Activated T-helper 1 cell treated with anti-CD3 and anti-CD28 coated beads, Interleukin-12 subunit alpha, Interleukin-12 subunit beta, Interleukin-2, Interleukin-4 antibody, amounts not matched to agents 30 ng/mL and 10 ng/mL and 1 ng/mL, durations not matched to agents 14 hours and 24 hours and 36 hours (primary cell): ENCODE measurements around the gene CMPK2. TPM values are rescaled to one million over a fixed set of nuclear protein-coding genes. Genes with fewer than 3 reads are reported as not detected.
"Not testable (repeated sequence)": the region's sequence is repeated elsewhere in the genome, so short reads cannot be mapped to it uniquely, and the experiment has no call there.

ENCODE experiments used
- DNase-seq: peaks from one replicate; pipeline ENCODE4 v3.0.0; 2021; ENCODE audit warnings: low spot score
- H3K27ac Mint-ChIP-seq: one replicate; pipeline ENCODE4 v1.8.0; 2021; ENCODE audit warnings: mild to moderate bottlenecking, mixed read lengths
- H3K27me3 Mint-ChIP-seq: one replicate; pipeline ENCODE4 v1.8.0; 2022; ENCODE audit warnings: mild to moderate bottlenecking, moderate library complexity, mixed read lengths; ENCODE audit not compliant: insufficient read depth
- H3K36me3 Mint-ChIP-seq: one replicate; pipeline ENCODE4 v1.8.0; 2021; ENCODE audit warnings: low read depth, mixed read lengths
- H3K4me1 Mint-ChIP-seq: one replicate; pipeline ENCODE4 v1.8.0; 2021; ENCODE audit warnings: low read depth, mixed read lengths
- H3K4me3 Mint-ChIP-seq: one replicate; pipeline ENCODE4 v1.8.0; 2021; ENCODE audit warnings: mild to moderate bottlenecking, moderate library complexity, mixed read lengths
- H3K9me3 Mint-ChIP-seq: one replicate; pipeline ENCODE4 v1.8.0; 2021; ENCODE audit warnings: mixed read lengths
- intact Hi-C: fragments of 100-400 bp; cut with micrococcal nuclease; formaldehyde crosslinking; loops from one replicate; pipeline ENCODE4 v1.15.1; 2024
- total RNA-seq: library from RNA; stranded (reverse); gene quantifications from 2 replicates; pipeline ENCODE4 v1.2.3, GENCODE V29; 2022

The CMPK2 gene, protein sequence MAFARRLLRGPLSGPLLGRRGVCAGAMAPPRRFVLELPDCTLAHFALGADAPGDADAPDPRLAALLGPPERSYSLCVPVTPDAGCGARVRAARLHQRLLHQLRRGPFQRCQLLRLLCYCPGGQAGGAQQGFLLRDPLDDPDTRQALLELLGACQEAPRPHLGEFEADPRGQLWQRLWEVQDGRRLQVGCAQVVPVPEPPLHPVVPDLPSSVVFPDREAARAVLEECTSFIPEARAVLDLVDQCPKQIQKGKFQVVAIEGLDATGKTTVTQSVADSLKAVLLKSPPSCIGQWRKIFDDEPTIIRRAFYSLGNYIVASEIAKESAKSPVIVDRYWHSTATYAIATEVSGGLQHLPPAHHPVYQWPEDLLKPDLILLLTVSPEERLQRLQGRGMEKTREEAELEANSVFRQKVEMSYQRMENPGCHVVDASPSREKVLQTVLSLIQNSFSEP
- 4.1 and 7.4 TPM in 2 replicates for total RNA-seq

DNA sequence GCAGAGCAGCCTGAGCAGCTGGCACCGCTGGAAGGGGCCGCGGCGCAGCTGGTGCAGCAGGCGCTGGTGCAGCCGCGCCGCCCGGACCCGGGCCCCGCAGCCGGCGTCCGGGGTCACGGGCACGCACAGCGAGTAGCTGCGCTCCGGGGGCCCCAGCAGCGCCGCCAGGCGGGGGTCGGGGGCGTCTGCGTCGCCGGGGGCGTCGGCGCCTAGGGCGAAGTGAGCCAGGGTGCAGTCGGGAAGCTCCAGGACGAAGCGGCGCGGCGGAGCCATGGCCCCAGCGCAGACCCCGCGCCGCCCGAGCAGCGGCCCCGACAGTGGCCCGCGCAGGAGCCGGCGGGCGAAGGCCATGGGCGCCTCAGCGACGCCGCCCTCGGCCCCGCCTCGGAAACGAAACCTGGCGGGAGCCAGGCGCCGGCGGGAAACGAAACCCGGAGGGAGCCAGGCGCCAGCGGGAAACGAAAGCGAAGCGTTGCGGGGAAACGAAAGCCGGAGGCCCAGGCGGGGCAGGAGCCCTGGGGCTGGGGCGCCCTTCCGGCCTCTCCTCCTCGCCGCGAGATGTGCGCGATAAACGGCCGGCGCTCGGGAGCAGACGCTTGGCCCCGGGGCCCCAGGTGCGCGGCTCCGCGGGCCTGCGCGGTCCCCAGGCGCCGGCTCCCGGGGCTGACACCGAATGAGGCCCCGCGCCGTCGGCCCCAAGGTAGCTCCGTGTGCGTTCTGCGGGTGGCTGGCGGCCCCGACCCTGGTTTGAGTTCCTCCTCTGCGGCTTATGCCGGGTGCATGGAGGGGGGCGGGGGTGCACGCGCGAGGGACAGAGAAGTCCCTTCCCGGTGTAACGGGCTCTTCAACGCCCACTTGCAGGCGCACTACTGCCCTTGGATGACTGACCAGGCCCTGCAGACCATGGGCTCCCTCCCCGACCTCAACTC lies at the start of gene CMPK2:
Gene CMPK2, minus strand, starts transcription at position 562 of the 929 bp plus-strand sequence. Its CDS starts 211 bp downstream, at position 351.
- intact Hi-C loops: loop anchor here (1.0 to 2.0 kb wide), 4 partner anchors 12 to 43 kb away; partner anchors contain the start of gene RSAD2
- Mint-ChIP-seq H3K9me3 (peaks cover 15% of the 10 kb centered on the region), H3K36me3 (peaks cover 26% of the 10 kb centered on the region), H3K27me3 (no peaks in the 10 kb centered on the region), H3K4me3 (peak within 1 kb of the TSS; percentile 99), H3K4me1 (peaks cover 57% of the 10 kb centered on the region), H3K27ac (peak within 1 kb of the TSS; percentile 99)
- DNase-seq: peak; percentile 90

DNA sequence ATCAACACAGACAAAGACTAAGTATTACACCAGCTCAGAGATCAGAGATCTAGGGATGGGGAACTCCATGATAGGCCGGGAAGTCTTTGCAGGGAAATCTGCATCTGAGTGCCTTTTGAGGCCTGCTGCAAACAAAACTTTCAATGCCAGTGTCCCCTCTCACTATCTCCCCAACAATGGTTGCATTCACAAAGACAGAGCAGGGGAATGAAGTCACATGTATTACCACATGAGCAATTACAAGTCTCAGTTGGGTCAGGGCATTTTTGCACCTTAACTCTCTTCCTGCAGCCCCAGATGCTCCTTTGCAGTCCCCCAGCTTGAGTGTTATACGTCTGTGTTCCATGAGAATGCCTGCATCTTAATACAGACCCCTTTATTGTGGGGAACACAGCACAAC lies 49.7 kb upstream of the CMPK2 start:
- peaks cover 61% of the 10 kb centered on the region for H3K4me1 Mint-ChIP-seq
- H3K27me3 Mint-ChIP-seq: peaks cover 16% of the 10 kb centered on the region
- H3K4me3 Mint-ChIP-seq: peak overlapping the region; percentile 40
- intact Hi-C loops: no loop called here
- H3K36me3 Mint-ChIP-seq: peaks cover 9% of the 10 kb centered on the region
- no peaks in the 10 kb centered on the region for H3K9me3 Mint-ChIP-seq
- DNase-seq: no peak
- H3K27ac Mint-ChIP-seq: no peak overlapping the region

DNA sequence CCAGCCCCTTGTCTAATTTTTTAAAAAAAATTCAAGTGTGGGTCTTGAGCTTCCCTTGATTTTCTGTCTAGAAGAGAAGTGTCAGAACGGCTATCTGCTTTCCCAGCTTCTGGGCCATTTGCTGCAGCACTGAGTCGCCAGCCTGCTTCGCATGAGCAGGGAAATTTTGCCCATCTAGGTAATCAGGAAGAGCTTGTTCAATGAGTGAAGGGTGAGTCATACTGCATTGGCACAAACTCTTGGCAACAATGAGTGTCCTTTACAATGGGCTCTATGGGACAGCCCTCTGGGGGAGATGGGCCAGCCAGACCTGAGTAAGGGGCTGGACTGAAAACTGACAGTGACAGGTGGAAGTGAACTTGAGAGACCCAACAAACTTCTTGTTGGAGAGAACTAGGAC lies 49.1 kb upstream of the CMPK2 start:
- DNase-seq: no peak
- Mint-ChIP-seq H3K27ac (peak overlapping the region; percentile 59), H3K27me3 (peaks cover 14% of the 10 kb centered on the region), H3K4me1 (peaks cover 67% of the 10 kb centered on the region), H3K9me3 (no peaks in the 10 kb centered on the region), H3K4me3 (peak overlapping the region; percentile 46), H3K36me3 (peaks cover 13% of the 10 kb centered on the region)
- intact Hi-C loops: no loop called here

DNA sequence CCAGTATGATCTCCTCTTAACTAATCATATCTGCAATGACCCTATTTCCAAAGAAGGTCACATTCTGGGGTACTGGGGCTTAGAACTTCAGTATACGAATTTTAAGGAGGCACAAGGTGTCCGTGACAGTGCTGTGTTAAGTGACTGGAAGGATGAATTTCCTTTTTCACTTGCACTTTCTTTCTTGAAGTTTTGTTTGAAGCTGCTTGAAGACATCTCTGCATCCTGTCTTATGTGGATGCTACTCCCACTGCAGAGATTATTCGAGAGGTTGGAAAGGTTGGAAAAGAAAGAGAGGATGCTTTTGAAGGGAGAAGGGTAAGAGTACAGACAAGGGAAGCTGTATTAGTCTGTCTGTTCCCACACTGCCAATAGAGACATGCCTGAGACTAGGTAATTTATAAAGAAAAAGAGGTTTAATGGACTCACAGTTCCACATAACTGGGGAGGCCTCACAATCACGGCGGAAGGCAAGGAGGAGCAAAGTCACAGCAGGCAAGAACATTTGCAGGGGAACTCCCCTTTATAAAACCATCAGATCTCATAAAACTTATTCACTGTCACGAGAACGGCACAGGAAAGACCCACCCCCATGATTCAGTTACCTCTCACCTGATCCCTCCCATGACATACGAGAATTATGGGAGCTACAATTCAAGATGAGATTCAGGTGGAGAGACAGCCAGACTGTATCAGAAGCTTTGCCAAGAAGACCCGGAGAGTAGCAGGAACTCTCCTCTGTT lies 47.9 kb upstream of the CMPK2 start:
- Mint-ChIP-seq H3K27me3 (peaks cover 17% of the 10 kb centered on the region), H3K4me1 (peaks cover 71% of the 10 kb centered on the region), H3K36me3 (peaks cover 13% of the 10 kb centered on the region), H3K27ac (peak overlapping the region; percentile 75), H3K9me3 (no peaks in the 10 kb centered on the region), H3K4me3 (peak overlapping the region; percentile 56)
- intact Hi-C loops: loop anchor here (1.0 kb wide), 1 partner anchor 78 kb away; no protein-coding TSS in a partner anchor
- DNase-seq: peak; percentile 27

DNA sequence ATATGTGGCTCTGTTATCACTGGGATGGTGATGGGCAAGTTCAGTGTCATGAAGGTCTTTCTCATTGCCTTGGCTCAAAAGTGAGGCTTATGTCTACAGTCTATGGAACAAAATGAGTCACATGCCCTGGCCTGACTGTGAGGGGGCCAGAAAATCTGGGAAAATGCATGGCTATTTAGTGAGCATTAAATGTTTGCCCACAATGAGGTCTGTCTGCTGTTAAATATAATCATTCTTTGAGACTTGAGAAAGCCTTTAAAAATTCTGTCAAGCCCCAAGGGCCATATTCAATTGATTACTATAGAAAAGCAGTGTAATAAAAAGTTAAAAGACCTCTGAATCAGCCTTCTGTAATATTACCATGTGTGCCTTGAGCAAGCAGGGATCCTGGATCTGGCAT lies 46.0 kb upstream of the CMPK2 start:
- peaks cover 88% of the 10 kb centered on the region for H3K4me1 Mint-ChIP-seq
- peaks cover 16% of the 10 kb centered on the region for H3K27me3 Mint-ChIP-seq
- peaks cover 13% of the 10 kb centered on the region for H3K36me3 Mint-ChIP-seq
- no peak for DNase-seq
- peak overlapping the region; percentile 36 for H3K4me3 Mint-ChIP-seq
- no peak overlapping the region for H3K27ac Mint-ChIP-seq
- intact Hi-C loops: no loop called here
- H3K9me3 Mint-ChIP-seq: no peaks in the 10 kb centered on the region

DNA sequence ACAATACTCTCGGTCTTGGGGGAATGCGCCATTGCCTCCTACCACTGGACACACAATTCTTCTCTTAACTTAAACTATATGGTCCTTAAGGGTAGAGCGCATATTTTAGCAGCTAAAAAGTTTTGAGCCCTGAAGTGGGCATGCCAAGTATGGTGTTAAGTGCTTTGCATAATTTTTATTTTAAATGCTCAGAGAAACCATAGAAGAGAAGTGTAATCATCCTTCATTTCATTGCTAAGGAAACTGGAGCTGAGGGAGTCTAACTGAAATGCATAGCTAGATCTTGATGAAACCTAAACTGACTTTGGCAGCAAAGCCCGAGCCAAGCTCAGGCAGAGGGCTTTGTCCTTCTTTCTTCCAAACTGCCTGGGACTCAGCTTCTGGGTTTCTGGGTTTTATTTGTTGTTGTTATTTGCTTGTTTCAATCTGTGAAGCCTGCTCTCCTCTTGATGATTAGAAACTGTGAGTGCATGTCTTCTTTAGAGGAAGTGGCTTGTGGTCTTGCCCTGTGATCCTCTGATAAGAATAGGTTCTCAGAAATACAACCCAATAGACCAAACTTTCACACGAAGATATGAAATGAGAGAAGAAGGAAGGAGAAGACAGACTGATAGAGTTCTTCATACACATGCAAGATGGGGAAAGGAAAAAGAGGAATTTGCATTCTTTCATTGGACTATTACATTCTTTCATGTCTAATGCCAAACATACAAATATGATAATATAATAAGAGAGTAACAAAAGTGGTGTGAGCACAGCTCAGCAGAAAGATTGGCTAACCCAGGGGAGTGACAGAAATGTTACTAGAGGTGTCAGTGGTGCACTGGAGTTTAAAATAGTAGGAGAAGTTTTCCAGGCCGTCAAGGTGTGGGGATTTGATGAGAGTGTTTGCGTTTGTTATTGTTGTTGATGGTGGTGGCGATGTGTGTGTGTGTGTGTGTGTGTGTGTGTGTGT lies 44.0 kb upstream of the CMPK2 start:
- Mint-ChIP-seq H3K36me3 (peaks cover 16% of the 10 kb centered on the region), H3K27ac (peak overlapping the region; percentile 83), H3K27me3 (peaks cover 7% of the 10 kb centered on the region), H3K4me3 (peak overlapping the region; percentile 66), H3K4me1 (peaks cover 90% of the 10 kb centered on the region), H3K9me3 (no peaks in the 10 kb centered on the region)
- intact Hi-C loops: loop anchor here (1.0 to 2.0 kb wide), 4 partner anchors 12 to 43 kb away; partner anchors contain the start of gene RSAD2
- DNase-seq: peak; percentile 59

DNA sequence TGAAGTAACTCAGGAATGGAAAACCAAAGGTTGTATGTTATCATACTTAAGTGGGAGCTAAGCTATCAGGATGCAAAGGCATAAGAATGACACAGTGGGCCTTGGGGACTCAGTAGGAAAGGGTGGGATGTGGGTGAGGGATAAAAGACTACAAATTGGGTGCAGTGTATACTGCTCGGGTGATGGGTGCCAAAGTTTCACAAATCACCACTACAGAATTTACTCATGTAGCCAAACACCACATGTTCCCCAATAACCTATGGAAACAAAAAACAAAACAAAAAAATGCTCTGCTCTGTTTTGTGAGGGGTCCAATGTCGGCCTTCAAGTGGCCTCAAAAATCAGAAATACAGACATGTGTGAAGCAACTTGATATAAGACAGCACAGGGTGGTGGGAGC lies 42.6 kb upstream of the CMPK2 start:
- DNase-seq: no peak
- intact Hi-C loops: loop anchor here (2.0 kb wide), 2 partner anchors 39 to 41 kb away; no protein-coding TSS in a partner anchor
- no peak overlapping the region for H3K4me3 Mint-ChIP-seq
- peak overlapping the region; percentile 83 for H3K27ac Mint-ChIP-seq
- H3K27me3 Mint-ChIP-seq: peaks cover 6% of the 10 kb centered on the region
- peaks cover 20% of the 10 kb centered on the region for H3K36me3 Mint-ChIP-seq
- peaks cover 3% of the 10 kb centered on the region for H3K9me3 Mint-ChIP-seq
- H3K4me1 Mint-ChIP-seq: peaks cover 79% of the 10 kb centered on the region

DNA sequence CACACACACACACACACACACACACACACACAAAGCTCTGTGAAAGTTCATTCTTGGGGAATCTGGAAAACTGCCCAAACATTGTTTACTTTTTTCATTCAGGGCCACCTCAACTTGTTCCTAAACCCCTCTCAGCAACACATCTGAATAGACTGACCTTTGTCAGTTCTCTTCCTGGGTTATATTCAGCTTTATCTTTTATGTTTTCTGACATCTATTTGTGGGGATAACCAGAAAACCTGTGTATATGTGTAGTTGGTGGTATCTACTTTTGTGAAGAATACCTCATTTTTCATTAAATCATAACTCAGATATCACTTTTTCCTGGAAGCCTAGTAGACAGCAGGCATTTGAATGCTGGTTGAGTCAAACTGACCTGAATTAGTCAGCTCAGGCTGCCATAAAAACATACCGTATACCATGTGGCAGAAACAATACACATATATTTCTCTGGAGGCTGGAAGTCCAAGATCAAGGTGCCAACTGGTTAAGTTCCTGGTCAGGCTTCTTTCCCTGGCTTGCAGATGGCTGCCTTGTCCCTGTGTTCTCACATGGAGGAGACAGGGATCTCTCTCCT lies 40.5 kb upstream of the CMPK2 start:
- Mint-ChIP-seq H3K4me1 (peaks cover 61% of the 10 kb centered on the region), H3K27ac (peak overlapping the region; percentile 57), H3K36me3 (peaks cover 38% of the 10 kb centered on the region), H3K4me3 (peak overlapping the region; percentile 27), H3K9me3 (peaks cover 21% of the 10 kb centered on the region), H3K27me3 (peaks cover 8% of the 10 kb centered on the region)
- DNase-seq: no peak
- intact Hi-C loops: loop anchor here (1.0 kb wide), 1 partner anchor 11 kb away; the partner anchor contains the start of gene RNF144A

DNA sequence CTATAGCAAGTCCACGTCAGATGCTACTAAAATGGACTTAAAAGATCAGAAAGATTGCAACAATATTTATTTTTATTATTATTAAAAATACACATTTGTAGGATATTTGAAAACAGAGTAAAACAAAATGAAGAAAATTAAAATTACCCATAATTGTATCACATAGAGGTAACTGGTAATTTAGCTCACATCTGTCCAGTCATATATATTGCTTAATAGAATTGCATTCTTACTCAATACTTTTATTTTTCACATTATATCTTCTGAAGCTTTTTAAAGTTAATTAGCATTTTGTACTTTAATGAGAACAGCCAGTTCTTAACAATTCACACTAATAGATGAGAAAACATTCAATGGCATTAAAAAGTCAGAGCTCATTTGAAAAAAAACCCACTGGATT lies 40.0 kb upstream of the CMPK2 start:
- Mint-ChIP-seq H3K27ac (peak overlapping the region; percentile 14), H3K27me3 (peaks cover 8% of the 10 kb centered on the region), H3K4me3 (no peak overlapping the region), H3K9me3 (peaks cover 21% of the 10 kb centered on the region), H3K4me1 (peaks cover 55% of the 10 kb centered on the region), H3K36me3 (peaks cover 44% of the 10 kb centered on the region)
- intact Hi-C loops: loop anchor here (1.0 kb wide), 1 partner anchor 12 kb away; the partner anchor contains the start of gene RNF144A
- DNase-seq: no peak

DNA sequence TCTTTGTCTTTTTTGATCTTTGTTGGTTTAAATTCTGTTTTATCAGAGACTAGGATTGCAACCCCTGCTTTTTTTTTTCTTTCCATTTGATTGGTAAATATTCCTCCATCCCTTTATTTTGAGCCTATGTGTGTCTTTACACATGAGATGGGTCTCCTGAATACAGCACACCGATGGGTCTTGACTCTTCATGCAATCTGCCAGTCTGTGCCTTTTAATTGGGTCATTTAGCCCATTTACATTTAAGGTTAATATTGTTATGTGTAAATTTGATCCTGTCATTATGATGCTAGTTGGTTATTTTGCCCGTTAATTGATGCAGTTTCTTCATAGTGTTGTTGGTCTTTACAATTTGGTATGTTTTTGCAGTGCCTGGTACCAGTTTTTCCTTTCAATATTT lies 36.9 kb upstream of the CMPK2 start:
- peaks cover 47% of the 10 kb centered on the region for H3K36me3 Mint-ChIP-seq
- peaks cover 24% of the 10 kb centered on the region for H3K4me1 Mint-ChIP-seq
- peaks cover 21% of the 10 kb centered on the region for H3K9me3 Mint-ChIP-seq
- H3K27me3 Mint-ChIP-seq, intact Hi-C loops, H3K4me3 Mint-ChIP-seq, H3K27ac Mint-ChIP-seq, DNase-seq: not testable (repeated sequence)
